ENCODE measurements around the gene CDS1. TPM values are rescaled to one million over a fixed set of nuclear protein-coding genes. Genes with fewer than 3 reads are reported as not detected.

Gene CDS1
- total and polyA plus RNA-seq, 2 of the 8 experiments (the other 6 are each of a cell fraction or from before 2014, with no cell fraction given): 8.7 to 13.9 TPM

DNA sequence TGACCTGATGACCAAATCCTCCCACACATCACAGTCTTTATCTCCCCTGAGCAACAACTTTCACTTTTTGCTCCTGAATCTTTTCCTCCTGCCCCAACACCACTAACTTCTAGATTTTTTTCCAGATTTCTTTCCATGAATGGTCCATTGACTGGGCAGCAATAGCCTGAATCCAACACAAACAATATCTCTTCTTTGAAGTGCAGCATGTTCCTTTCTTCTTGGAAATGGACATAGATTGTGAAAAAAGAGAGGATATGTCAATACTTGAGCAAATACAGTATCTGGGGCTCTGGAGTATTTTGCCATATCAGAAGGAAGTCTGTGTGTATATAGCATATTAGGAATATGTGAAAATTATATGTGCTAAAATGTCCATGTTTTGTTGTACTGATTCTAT lies 55.2 kb downstream of the CDS1 start:
- peaks cover 0 to 15% (median 6%) of the 10 kb centered on the region in 4 experiments; a peak in 2 of 8 replicates for H3K36me3 ChIP-seq (ENCODE audit: control insufficient read depth in 2 of 4, insufficient read depth in 4 of 4, low read length in 3 of 4)
- no peak overlapping the region for H2BK15ac ChIP-seq (ENCODE audit: low read length)
- no peak overlapping the region for H2BK12ac ChIP-seq (ENCODE audit: low read depth, low read length)
- ChIA-PET POLR2A (ENCODE audit: partially characterized antibody) (interaction anchor here (1.1 to 2.2 kb wide), 2 partner anchors 11 to 14 kb away, joined by 3 to 4 read pairs; no protein-coding TSS in a partner anchor), CTCF (ENCODE audit: partially characterized antibody) (interaction anchor here (1.1 kb wide), 1 partner anchor 333 kb away, joined by 3 read pairs; no protein-coding TSS in a partner anchor)
- no peak overlapping the region for H2AFZ ChIP-seq (ENCODE audit: low read length)
- no peak overlapping the region for H3K23ac ChIP-seq (ENCODE audit: insufficient read length)
- H3K9me3 ChIP-seq (ENCODE audit: insufficient read depth in 2 of 2, low read depth in 1 of 2, low read length in 1 of 2): no peaks in the 10 kb centered on the region
- H3K18ac ChIP-seq (ENCODE audit: extremely low read depth, low read length): no peak overlapping the region
- no peak overlapping the region for H3K4me3 ChIP-seq (ENCODE audit: extremely low read depth in 1 of 4, insufficient read depth in 2 of 4, low read depth in 3 of 4, low read length in 4 of 4)
- FAIRE-seq (no peak), DNase-seq (ENCODE audit: low read depth in 1 of 2, low spot score in 2 of 2) (no peak)
- H3K4ac ChIP-seq (replicated peaks; ENCODE audit: insufficient read length, low read depth, low read length): no peak overlapping the region
- no peak overlapping the region for H3K4me2 ChIP-seq (ENCODE audit: insufficient read depth in 1 of 2, low read depth in 2 of 2, low read length in 2 of 2)
- no peak overlapping the region for H3K9ac ChIP-seq (replicated peaks in 1 of 4; ENCODE audit: extremely low read depth in 1 of 4, low read depth in 3 of 4, low read length in 3 of 4)
- no peak overlapping the region for H4K8ac ChIP-seq (ENCODE audit: extremely low read depth, insufficient read depth, low read length)
- H3K27ac ChIP-seq (ENCODE audit: low read depth, low read length): no peak overlapping the region
- no peak overlapping the region for H4K91ac ChIP-seq (replicated peaks; ENCODE audit: insufficient read length, low read length)
- H3K27me3 ChIP-seq (replicated peaks in 1 of 4; ENCODE audit: control insufficient read depth in 3 of 4, extremely low read depth in 1 of 4, insufficient read depth in 3 of 4, low read length in 3 of 4): no peaks in the 10 kb centered on the region
- peaks cover 0 to 3% (median 0%) of the 10 kb centered on the region in 4 experiments; a peak in 1 of 7 replicates for H3K4me1 ChIP-seq (replicated peaks in 1 of 4; ENCODE audit: control insufficient read depth in 3 of 4, insufficient read depth in 4 of 4, low read length in 3 of 4)
- no peak overlapping the region for H3K14ac ChIP-seq (ENCODE audit: insufficient read length)
- no peaks in the 10 kb centered on the region for H4K20me1 ChIP-seq (replicated peaks in 1 of 2; ENCODE audit: control insufficient read depth in 1 of 2, insufficient read depth in 2 of 2, low read length in 2 of 2)
- H4K5ac ChIP-seq (ENCODE audit: insufficient read length, low read depth, low read length): no peak overlapping the region
- H2BK120ac ChIP-seq (replicated peaks; ENCODE audit: low read depth, low read length): no peak overlapping the region
- H2AK5ac ChIP-seq (ENCODE audit: low read depth, low read length): no peak overlapping the region
- no peak overlapping the region for H3K56ac ChIP-seq (replicated peaks; ENCODE audit: insufficient read length, low read depth, low read length)
- TF ChIP-seq CEBPB (IDR thresholded peaks at IDR 0.05; ENCODE audit: low read depth, low read length) (no peak), BRCA1 (IDR thresholded peaks at IDR 0.05; ENCODE audit: low read depth, low read length) (no peak), CTBP2 (IDR thresholded peaks at IDR 0.05; ENCODE audit: borderline replicate concordance, insufficient read depth, insufficient read length, low read length) (no peak), CREB1 (IDR thresholded peaks at IDR 0.05) (no peak), SIX5 (IDR thresholded peaks at IDR 0.05; ENCODE audit: low read depth, low read length) (no peak), GABPA (IDR thresholded peaks at IDR 0.05; ENCODE audit: borderline replicate concordance, insufficient read depth, low read length) (no peak), JUND (IDR thresholded peaks at IDR 0.05; ENCODE audit: low read length) (no peak), RNF2 (IDR thresholded peaks at IDR 0.05; ENCODE audit: borderline replicate concordance, low read depth, low read length, missing control alignments, poor library complexity, severe bottlenecking) (no peak)
- no peaks in the 10 kb centered on the region; the same call in 1 of the 2 replicates for H3K79me1 ChIP-seq (ENCODE audit: low read depth, low read length)
- H2BK20ac ChIP-seq (ENCODE audit: low read length): no peak overlapping the region
- H2BK5ac ChIP-seq (ENCODE audit: low read depth, low read length): no peak overlapping the region
- H3K23me2 ChIP-seq (ENCODE audit: low read depth, low read length): no peaks in the 10 kb centered on the region
- no peaks in the 10 kb centered on the region for H3K79me2 ChIP-seq (ENCODE audit: control insufficient read depth in 1 of 2, insufficient read depth in 2 of 2, low read length in 2 of 2)

Data from H1 (cell line).